Measurements from ENCODE around the gene PAPPA2.

DNA sequence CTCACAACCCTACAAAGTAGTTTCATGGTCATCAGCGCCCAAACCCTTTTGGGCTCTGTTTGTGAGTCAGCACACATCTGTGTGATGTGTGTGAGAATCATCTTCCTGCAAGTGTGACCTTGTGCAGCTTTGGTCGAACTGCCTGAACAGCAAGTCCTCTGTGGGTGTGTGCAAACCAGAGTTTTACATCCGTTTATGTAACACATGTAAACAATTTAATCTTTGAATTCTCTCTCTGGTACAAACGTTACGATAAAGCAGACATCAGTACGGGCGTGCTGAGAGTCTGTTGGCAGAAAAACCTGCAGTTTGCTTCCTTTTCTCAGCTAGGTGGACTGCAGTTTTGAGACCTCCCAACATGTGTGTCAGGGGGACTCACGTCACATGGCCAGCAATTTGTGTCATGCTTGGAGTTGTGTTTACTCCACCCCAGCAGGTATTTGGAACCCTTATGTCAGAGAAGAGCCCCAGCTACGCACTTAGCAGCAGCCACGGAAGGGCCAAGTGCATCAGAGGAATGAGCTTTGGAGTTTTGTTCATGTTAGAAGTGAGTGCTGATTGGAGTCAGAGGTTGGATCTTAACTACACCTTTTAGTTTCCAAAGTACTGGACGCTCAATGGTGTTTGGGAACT lies 230.8 kb downstream of the PAPPA2 start:
- TF ChIP-seq POLR2A (IDR thresholded peaks at IDR 0.05; ENCODE audit: low read depth, low read length) (no peak), TAF1 (IDR thresholded peaks at IDR 0.05; ENCODE audit: borderline replicate concordance, low read depth, low read length) (no peak)
